GM12801 (cell line): Measurements from ENCODE around the gene ECT2L.

ENCODE experiments used
- TF ChIP-seq, protein P1 (sequence below): IDR thresholded peaks from one replicate; pipeline ENCODE4 v1.5.1; 2011; ENCODE audit warnings: control low read depth; ENCODE audit not compliant: insufficient read length; ENCODE audit errors: extremely low read depth

The ECT2L gene

DNA sequence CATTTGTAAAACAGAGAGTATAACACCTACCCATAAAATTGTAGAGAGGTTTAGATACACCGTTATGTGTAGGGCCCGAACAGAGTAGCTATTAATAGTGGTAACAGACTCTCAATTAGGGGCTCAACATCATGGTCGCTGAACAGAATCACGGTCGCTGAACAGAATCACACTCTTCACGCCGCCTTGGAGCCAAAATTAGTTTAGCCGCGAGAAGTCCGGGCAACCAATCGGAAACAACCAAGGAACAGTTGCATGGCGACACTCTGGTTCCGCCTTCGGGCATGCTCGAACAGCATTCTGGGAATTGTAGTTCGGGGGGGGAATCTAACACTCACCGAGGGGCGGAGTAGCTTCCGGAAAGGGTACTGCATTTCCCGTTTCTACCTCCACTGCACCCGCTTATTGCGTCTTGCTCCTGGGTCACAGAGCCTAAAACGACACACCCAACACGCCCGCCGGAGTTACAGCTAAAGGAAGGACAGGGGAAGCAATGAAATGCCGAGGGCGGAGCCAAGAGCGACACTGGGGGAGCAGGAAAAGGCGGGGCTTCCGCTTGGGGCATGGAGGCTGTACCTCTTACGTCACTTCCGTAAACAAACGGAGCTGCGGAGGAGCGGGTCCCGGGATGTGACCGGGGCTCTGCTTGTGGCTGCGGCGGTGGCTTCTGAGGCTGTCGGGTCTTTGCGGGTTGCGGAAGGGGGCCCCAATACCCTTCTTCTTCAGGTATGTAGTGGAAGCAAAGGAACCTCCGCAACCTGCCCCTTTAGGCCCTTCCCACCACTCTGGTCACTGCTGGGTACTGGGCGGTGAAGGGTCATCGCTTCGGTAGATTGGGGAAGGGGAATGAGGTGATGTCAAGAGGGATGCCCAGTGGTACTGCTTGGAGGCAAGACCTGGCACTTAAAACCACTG lies 22.5 kb upstream of the ECT2L start, which contains the start of gene CCDC28A:
Gene CCDC28A (plus strand): TSS at position 593 of the 915 bp plus-strand sequence. CDS start 2,352 bp downstream, outside the sequence.
- TF ChIP-seq, protein P1, sequence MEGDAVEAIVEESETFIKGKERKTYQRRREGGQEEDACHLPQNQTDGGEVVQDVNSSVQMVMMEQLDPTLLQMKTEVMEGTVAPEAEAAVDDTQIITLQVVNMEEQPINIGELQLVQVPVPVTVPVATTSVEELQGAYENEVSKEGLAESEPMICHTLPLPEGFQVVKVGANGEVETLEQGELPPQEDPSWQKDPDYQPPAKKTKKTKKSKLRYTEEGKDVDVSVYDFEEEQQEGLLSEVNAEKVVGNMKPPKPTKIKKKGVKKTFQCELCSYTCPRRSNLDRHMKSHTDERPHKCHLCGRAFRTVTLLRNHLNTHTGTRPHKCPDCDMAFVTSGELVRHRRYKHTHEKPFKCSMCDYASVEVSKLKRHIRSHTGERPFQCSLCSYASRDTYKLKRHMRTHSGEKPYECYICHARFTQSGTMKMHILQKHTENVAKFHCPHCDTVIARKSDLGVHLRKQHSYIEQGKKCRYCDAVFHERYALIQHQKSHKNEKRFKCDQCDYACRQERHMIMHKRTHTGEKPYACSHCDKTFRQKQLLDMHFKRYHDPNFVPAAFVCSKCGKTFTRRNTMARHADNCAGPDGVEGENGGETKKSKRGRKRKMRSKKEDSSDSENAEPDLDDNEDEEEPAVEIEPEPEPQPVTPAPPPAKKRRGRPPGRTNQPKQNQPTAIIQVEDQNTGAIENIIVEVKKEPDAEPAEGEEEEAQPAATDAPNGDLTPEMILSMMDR: no peak

GRCh38 chr6:138774370-138774769 lies 21.5 kb upstream of the ECT2L start:
- TF ChIP-seq, protein P1: no peak

GRCh38 chr6:138776659-138777058 lies 19.2 kb upstream of the ECT2L start:
- TF ChIP-seq, protein P1: no peak

- TF ChIP-seq, protein P1: no peak
Observed at GRCh38 chr6:138778331-138778730, 17.6 kb upstream of the ECT2L start.

GRCh38 chr6:138782243-138782642 lies 13.6 kb upstream of the ECT2L start:
- TF ChIP-seq, protein P1: no peak

DNA sequence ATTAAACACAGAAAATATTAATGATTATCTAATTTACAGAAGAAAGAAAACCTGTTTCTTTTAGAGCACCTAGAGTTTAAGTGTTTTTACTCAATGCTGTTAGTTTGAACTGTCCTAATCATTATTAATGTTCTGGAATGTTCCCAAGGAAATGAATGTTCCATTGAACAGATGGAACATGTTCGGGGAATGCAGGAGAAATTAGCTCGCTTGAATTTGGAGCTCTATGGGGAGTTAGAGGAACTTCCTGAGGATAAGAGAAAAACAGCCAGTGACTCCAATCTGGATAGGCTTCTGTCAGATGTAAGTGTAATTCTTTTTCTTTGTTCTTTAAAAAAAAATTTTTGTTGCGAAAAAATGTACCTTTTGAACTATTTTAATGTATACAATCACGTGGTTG lies 10.8 kb upstream of the ECT2L start:
- TF ChIP-seq, protein P1: no peak

- TF ChIP-seq, protein P1: no peak
Observed at GRCh38 chr6:138785980-138786379, 9.9 kb upstream of the ECT2L start.
